SIG-M5 treated with dmso at 0.1 percent for 504 hours (cell line): ENCODE measurements around the gene ZNF343.

Source experiments
- DNase-seq: peaks from one replicate; lab custom pipeline; 2025; ENCODE audit not compliant: unreplicated experiment; lab: John Stamatoyannopoulos, UW

Gene ZNF343

DNA sequence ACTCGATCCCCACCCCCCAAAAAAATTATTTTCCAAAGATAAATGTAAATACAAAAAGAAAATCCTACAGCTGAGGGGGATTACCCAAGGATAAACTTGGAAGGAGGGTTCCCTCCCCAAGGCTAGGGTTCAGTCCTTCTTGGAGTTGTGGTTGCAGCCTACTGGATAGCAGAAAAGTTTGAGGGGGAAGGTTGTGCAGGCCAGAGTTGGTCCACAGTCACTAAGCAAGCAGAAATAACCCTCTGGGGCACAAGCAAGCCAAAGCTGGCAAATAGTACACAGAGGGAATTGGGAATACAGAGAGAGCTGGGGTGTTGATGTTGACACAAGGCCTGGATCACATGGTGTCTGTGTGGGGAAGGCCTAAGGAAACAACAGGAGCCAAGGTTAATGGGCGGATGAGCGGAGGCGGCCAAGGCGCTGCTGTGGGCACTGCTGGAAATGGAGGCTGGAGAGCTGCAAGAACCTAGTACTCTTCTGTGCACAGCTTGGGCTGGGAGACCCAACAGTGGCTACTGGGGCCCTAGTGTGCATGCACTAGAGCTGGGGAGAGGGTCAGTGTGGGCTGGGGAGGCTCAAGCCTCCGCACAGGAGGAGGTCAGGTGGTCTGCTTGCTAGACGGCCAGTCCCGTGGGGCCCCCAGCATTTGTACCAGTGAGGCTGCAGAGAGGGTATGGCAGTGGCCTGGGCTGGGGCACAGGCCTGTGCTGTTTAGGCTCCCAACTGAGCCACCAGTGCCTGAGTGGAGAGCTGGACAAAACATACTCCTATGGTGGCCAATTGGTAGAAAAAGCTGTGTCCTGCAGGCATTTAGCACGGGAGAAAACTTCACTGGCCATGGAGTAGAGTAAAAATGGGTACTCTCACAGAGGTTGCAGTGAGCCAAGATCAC lies 32.6 kb downstream of the ZNF343 start:
- DNase-seq: no peak

DNA sequence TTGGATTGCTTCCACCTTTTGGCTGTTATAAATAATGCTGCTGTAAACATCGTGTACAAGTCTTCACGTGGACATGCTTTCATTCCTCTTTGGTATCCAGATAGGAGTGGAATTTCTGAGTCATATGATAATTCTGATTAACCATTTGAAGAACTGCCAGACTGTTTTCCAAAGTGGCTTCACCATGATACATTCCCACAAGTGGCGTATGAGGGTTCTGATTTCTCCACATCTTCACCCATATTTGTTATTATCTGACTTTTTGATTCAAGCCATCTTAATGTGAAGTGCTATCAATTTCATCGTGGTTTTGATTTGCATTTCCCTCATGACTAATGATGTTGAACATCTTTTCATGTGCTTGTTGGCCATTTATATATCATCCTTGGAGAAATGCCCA lies 35.2 kb downstream of the ZNF343 start:
- DNase-seq: no peak

DNA sequence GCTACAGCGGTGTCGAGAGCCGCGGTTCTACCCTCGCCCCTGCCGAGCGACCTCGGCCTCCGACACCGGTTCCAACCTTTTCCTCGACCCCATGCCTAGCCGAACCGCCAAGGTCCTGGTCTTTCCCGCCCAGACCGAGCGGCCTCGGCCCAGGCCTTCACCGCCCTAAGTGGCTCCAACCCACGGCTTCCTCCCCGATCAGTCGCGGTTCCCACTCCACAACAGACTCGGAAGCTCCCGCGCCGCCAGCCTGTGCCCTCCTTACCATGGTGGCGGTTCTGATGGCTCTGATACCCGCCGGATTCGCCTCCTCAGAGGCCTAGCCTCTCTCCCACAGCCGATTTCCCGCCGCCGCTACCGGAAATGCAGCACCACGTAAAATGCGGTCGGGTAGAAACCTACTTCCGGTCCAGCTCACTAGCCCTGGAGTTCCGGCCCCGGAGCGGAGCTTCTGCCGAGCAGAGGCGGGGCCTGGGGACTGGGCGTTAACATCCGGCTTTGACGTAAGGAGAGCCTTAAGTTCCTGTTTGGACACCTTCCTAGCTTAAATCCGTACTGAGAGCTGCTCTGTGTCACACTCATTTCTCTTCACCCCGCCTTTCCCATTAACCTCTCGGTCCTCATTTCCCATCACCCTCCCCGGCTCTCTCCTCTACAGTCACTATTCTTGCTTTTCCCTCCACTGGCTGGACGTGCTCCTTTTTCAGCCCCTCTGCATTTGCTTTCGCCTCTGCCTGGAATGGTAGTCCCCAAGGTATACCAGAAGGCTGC lies 38.1 kb downstream of the ZNF343 start, which contains the start of gene SNRPB:
TSS of gene SNRPB (minus strand) at position 367 of the 771 bp plus-strand sequence. CDS start at position 268, 99 bp downstream.
- DNase-seq: peak; percentile 100

DNA sequence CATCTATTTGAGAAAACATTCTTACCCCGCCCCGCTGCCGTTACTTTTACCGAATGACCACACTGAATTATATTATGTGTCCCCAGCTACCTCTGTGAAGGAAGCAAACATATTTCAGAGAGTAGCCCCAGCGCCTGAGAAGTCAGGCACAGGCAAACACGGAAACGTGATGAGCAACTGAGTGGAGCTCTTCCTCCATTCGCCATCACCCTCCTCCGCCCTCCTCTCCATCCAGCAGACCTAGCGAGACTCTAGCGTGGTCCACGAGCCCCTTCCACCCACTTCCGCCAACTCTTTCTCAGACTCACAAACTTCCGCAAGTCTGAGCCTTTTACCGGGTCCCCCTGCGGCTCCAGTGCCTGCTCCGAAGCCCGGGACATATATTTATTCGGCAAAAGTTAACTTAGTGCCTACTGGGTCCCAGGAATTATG lies 38.7 kb downstream of the ZNF343 start:
- DNase-seq: peak; percentile 77

DNA sequence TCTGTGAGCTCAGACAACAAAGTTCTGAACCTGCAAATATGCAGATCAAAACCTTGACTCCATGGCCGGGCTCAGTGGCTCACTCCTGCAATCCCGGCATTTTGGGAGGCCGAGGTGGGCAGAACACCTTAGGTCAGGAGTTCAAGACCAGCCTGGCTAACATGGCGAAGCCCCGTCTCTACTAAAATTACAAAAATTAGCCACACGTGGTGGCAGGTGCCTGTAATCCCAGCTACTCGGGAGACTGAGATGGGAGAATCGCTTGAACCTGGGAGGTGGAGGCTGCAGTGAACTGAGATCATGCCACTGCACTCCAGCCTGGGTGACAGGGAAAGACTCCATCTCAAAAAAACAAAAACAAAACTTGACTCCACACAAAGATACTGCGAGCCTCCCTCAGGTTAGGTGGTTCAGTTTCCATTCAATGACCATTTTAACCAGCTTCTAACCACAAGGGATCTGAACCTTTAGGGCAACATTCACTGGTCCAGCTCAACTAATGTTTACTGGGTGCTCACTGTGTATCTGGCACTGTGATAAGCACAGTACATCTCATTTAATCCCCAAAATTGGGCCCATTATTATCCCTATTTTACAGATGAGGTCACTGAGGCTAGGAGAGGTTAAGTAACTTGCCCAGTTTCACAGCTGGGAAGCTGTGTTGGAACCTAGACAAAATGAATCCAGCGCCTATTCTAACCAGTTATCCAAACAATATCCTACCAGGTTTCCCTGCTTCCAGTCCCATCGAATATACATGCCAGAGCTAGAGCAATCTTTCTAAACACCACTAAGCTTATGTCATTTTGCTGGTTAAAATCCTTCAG lies 39.9 kb downstream of the ZNF343 start:
- DNase-seq: no peak

DNA sequence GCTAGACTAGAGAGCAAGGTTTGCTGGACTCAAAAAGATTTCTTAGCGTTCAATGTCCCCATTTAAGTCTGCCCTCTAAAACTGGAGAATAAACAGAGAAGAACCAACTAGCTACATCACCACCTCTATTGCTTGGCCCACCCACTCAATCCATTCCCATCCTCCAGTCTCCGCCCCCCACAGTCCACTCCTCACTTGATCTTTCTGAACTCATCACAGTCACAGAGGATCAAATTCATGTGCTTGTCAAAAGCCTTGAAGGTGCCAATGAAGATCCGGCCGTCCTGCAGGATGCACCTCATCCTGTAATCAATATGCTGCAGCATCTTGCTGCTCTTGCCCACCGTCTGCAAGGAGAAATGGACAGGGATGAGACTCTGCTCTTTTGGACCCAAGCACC lies 41.3 kb downstream of the ZNF343 start:
- no peak for DNase-seq

DNA sequence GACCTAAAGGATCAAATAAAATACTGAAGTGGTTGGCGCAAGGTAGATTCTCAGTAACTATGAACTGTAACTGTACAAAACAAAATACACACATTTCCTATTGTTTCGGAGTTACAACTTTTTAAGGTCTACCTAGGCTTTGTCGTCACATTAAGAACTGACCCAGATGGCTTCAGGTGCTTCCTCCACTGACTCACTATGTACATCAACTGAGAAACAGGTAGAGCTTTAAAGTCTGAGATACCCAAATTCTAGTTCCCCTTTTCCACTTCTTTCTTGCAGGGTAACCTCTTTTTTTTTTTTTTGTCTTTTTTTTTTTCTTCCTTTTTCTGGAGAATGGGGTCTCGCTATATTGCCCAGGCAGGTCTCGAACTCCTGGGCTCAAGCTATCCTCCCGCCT lies 43.6 kb downstream of the ZNF343 start:
- no peak for DNase-seq

DNA sequence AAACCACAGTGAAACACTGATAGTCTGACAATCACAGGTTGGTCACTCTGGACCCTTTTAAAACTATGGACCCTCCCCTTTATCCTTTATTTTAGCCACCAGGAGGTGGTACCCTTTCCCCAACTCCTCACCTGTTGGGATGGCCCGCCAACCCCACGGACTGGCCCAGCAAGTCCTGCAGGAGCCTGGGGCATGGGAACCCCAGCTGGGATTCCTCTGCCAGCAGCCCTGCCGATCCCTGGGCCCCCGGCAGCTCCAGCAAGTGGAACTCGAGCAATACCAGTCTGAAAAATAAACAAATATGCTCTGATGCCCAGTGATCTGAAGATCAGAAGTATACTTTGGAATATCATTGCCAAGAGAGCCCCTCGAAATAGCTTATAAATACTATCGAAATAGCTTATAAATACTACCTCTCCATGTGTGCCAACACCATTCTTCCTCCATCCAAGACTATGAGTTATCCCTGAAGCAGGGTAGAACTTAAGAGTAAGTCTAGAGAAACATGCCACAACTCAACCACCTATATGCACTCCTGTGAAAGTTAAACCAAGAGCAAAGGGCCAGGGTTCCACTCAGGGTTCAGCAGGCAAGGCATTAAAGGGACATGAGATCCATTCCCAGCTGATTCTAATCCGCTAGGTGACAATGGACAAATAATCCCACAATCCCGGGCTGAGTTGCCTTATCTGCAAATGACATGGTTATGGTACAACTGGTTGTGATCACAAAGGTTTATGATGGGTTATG lies 44.9 kb downstream of the ZNF343 start:
- no peak for DNase-seq

DNA sequence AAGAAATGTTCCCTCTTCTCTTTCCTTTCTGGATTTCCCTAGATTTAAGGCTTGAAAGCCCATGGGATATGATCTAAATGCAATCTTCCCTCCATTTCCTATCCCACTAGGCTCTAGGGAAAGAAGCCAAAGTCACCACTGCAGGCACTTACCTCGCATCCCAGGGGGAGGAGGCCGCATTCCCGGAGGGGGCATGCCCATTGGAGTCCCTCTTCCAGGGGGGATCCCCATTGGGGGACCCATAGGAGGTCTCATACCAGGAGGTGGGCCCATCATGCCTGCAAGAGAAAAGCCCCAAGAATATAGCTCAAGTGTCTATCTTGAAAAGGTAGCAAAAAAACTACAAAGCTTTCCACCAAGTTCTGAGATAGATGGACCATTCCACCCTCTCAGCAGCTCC lies 46.2 kb downstream of the ZNF343 start:
- no peak for DNase-seq

DNA sequence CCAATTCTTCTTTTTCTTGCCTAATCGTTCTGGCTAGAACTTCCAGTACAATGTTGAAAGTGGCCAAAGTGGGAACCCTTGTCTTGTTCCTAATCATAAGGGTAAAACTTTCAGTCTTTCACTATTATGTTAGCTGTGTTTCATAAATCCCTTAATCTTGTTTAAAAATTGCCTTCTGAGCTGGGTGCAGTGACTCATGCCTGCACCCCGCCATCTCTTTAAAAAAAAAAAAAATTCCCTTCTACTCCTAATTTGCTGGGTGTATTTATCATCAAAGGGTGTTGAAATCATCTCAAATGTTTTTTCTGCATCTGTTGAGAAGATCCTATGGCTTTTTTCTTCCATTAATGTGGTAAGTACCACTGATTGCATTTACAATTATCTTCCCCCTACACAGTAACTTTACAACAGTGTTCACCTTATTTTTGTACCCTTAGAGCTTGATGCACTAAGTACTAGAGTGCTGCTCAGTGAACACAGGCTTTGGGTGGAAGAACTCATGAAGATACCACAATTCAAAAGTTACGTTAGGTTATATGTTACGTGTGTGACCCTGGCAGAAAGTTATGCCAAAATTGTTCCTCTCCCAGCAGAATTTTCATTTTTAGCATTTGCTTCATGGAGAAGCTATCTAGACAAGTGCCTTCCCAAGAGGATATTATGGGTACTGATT lies 47.8 kb downstream of the ZNF343 start:
- DNase-seq: no peak

DNA sequence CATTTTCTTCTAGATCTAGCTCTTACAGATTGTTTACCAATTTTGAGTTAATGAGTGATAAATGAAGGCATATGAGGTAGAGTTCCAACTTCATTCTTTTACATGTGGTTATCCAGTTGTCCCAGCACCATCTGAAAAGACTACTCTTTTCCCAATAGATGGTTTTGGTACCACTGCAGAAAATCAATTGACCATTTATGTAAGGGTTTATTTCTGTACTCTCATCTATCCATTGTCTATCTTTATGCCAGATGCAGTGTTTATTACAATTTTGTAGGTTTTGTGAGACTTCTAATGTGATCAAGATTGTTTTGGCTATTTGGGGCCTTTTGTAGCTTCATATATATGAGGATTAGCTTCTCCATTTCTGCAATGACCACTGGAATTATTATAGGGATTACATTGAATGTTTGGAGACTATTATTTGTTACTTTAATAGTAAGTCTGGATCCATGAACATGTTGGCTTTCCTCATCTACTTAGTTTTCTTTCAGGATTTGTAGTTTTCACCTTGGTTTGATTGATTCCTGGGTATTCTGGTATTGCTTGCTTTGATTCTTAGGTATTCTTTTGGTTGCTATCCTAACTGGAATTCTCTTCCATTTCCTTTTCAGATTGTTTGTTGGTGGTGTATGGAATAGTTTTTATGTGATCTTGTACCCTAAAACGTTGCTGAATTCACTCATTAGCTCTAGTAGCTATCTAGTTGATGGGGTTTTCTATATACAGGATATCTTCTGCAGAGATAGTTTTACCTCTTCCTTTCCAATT lies 48.5 kb downstream of the ZNF343 start:
- no peak for DNase-seq

DNA sequence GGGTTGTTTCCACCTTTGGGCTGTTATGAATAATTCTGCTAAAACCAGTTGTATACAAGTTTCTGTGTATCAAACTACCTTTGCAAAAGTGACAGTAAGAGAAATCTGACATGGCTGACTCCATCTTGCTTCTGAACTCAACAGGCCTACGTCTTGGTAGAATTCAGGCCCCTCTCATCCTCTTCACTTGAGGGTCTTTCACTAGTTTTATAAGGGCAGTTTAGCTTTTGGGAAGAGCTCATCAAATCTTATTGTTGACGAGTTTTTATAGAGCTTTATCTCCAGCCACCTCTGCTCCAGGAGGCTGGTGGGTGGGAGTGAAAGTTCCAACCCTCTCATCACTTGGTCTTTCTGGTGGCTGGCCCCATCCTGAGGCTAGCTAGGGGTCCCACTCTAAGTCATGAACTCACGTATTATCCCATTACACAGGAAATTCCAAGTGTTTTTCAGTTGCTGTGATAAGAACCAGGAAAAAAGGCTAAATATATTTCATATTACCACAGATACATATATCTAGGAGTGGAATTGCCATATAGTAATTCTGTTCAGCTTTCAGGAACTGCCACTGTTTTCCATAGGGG lies 49.7 kb downstream of the ZNF343 start:
- no peak for DNase-seq

DNA sequence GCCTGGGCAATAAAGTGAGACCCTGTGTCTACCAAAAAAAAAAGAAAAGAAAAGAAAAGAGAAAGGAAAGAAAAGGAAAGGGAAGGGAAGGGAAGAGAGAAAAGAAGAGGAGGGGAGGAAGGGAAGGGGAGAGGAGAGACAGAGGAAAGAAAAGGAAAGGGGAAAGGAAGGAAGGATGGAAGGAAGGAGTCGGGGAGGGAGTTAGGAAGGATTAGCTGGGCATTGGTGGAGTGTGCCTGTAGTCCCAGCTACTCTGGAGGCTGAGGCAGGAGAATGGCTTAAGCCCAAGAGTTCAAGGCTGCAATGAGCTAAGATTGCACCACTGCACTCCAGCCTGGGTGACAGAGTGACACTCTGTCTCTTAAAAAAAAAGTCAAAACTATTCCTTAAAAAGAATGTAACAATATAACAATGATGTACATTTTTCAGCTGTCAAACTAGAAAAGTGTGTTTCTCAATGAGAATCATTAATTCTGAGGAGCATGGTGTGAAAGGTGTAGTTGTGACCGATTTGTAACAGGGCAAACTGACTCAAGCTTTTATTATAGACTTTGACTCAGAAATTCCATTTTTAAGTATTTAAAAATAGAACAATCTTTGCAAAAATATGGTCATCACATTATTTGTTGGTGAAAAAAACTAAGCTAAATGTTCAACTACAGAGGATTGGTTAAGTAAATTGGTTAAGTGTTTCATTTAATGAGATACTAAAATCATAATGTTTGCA lies 52.8 kb downstream of the ZNF343 start:
- no peak for DNase-seq

DNA sequence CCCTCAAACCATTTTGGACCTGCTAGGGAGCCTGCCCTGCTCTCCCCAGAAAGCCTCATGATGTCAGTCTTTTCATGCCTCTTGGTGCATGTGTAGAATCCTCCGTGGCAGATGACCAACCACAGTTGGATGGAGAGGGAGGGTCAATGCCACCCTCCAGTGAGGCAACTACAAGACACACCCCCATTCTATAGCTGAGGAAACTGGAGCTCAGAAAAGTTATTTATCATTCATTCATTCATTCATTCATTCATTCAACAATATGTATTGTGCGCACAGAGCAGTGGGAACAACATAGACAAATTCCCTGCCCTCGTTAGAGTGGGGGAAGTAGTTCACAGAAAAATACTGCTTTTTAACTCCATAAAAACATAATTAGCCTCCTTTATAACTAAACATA lies 54.9 kb downstream of the ZNF343 start:
- no peak for DNase-seq

DNA sequence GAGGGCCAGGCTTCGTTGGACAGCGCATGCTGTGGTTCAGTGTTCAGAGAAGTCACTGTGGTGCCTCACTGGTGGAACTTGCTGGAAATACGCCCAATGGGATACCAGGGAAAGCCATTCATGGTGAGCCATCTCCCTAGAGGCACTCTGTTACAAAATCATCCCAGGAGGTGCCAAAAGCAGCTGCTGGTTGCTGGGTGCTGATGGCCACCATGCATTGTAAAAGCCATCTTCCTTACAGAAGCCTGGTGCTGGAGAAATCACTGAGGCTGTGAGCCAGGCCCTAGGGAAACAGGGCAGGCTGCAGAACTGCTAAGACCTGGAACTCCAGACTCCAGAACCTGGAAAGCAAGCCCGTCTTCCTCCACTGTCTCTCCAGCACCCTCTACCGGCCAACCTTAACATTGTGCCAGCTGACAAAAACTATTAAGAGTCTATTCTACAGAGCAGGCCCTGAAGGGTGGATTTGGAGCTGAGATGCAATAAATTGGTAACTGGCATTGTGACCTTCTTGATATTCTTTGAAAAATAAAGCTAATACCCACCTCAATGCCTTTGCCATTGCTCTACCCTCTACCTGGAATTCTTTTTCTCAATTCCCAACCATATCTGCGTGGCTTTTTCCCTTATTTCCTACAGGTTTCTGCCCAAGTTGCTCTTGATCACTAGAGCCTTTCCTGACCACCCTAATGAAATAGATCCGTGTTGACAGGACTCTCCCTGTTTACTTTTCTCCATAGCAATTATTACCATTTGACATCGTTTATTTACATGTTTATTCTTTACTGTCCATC lies 56.6 kb downstream of the ZNF343 start:
- DNase-seq: peak; percentile 71

DNA sequence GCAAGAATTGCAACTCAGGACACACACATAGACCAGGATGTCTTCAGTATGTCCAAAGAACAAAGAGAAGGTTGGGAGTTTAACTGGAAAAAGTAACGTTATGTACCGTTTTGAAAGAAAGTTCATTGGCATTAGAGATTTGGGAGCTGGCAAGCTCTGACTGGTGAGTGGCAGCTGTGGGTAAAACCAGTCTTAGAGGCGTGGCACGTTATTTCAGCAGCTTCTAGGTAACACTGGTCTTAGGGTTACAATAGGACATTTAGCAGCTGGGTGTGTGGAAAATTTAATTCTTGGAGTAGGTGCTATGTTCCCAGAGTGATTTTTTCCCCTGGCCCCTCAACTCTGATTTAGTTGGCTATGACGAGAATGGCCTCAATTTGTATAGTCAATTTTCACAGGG lies 57.3 kb downstream of the ZNF343 start:
- DNase-seq: no peak

DNA sequence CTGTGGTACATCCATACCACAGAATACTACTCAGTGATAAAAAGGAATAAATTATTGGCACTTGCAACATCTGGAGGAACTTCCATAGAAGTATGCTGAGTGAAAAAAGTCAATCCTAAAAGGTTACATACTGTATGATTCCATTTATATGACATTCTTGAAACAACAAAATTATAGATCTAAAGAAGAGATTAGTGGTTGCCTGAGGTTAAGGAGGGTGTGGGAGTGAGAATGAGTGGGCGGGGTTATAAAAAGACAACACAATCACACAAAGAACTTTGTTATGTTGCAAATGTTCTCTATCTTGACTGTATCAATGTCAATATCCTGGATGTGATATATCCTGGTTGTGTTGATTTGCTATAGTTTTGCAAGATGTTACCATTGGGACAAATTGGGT lies 59.3 kb downstream of the ZNF343 start:
- no peak for DNase-seq
